GM12864 (cell line): ENCODE measurements around the gene TSC22D1.
"Not testable (repeated sequence)": the region's sequence is repeated elsewhere in the genome, so short reads cannot be mapped to it uniquely, and the experiment has no call there.

Experiments
- DNase-seq: peaks from one replicate; pipeline ENCODE4 v3.0.0-alpha.2; 2011; ENCODE audit warnings: low read depth
- H3K4me3 ChIP-seq: 2 replicates; pipeline ENCODE4 v1.5.1; 2011; ENCODE audit warnings: mild to moderate bottlenecking, low read depth, low read length, control low read depth
- CTCF ChIP-seq: IDR thresholded peaks from 2 replicates; pipeline ENCODE4 v1.5.1; 2011; ENCODE audit warnings: low read depth, mild to moderate bottlenecking, moderate library complexity, low read length, control low read depth, inconsistent platforms; ENCODE audit errors: missing control alignments

Gene TSC22D1

GRCh38 chr13:44540761-44541434 lies 35.2 kb downstream of the TSC22D1 start:
- no peak for TF ChIP-seq CTCF
- H3K4me3 ChIP-seq = no peak overlapping the region
- DNase-seq = no peak

GRCh38 chr13:44537248-44537647 lies 38.9 kb downstream of the TSC22D1 start:
- TF ChIP-seq CTCF = no peak
- DNase-seq = no peak
- H3K4me3 ChIP-seq = no peak overlapping the region

- no peak for TF ChIP-seq CTCF
- DNase-seq = peak; percentile 15
- H3K4me3 ChIP-seq = no peak overlapping the region; the same call in 1 of the 2 replicates
Measured at GRCh38 chr13:44523146-44524015, 52.7 kb downstream of the TSC22D1 start.

GRCh38 chr13:44519642-44520041 lies 56.5 kb downstream of the TSC22D1 start:
- no peak overlapping the region for H3K4me3 ChIP-seq
- DNase-seq = no peak
- TF ChIP-seq CTCF = no peak

GRCh38 chr13:44516771-44517170 lies 59.4 kb downstream of the TSC22D1 start:
- DNase-seq = no peak
- H3K4me3 ChIP-seq = no peak overlapping the region
- TF ChIP-seq CTCF = no peak

GRCh38 chr13:44514278-44514677 lies 61.9 kb downstream of the TSC22D1 start:
- DNase-seq = no peak
- no peak for TF ChIP-seq CTCF
- no peak overlapping the region for H3K4me3 ChIP-seq

GRCh38 chr13:44509853-44510252 lies 66.3 kb downstream of the TSC22D1 start:
- not testable (repeated sequence) for DNase-seq, H3K4me3 ChIP-seq
